Vagina (tissue), 2 donors: Measurements from ENCODE around the gene SLC6A1. TPM values are rescaled to one million over a fixed set of nuclear protein-coding genes. Genes with fewer than 3 reads are reported as not detected.

ENCODE experiments used
- DNase-seq, 2 donors: peaks; one replicate each; pipeline ENCODE4 v3.0.0-alpha.2; 2017; ENCODE audit errors: extremely low spot score in 2 of 2
- H3K27ac ChIP-seq: fragments of 200-600 bp; sonication (generic); one replicate; pipeline ENCODE4 v1.5.1; 2019
- H3K27me3 ChIP-seq: fragments of 200-600 bp; sonication (generic); one replicate; pipeline ENCODE4 v1.5.1; 2019
- H3K36me3 ChIP-seq, 2 donors: fragments of 200-600 bp; sonication (generic); one replicate each; pipeline ENCODE4 v1.5.1; 2017 to 2019
- H3K4me1 ChIP-seq: fragments of 200-600 bp; sonication (generic); one replicate; pipeline ENCODE4 v1.5.1; 2019
- H3K4me3 ChIP-seq, 2 donors: fragments of 200-600 bp; sonication (generic); 1 replicate in 1 of 2; 2 replicates in 1 of 2; pipeline ENCODE4 v1.5.1; 2016 to 2019
- H3K9me3 ChIP-seq: fragments of 200-600 bp; sonication (generic); one replicate; pipeline ENCODE4 v1.5.1; 2019
- POLR2A ChIP-seq, 2 donors: fragments of 450-650 bp; IDR thresholded peaks; one replicate each; pipeline ENCODE4 v1.6.1; 2017; ENCODE audit warnings: antibody characterized with exemption in 2 of 2, mild to moderate bottlenecking in 2 of 2, moderate library complexity in 2 of 2
- POLR2AphosphoS5 ChIP-seq, 2 donors: sonication (generic); formaldehyde crosslinking; IDR thresholded peaks; one replicate each; pipeline ENCODE4 v1.9.0; 2017; ENCODE audit warnings: antibody characterized with exemption in 2 of 2, mild to moderate bottlenecking in 2 of 2, low read depth in 1 of 2; ENCODE audit not compliant: insufficient read depth in 1 of 2
- intact Hi-C: fragments of 100-400 bp; cut with DNase I; formaldehyde crosslinking; loops from one replicate; pipeline ENCODE4 v1.15.1; 2023
- total RNA-seq: library from RNA; depleted of rRNA; stranded (reverse); fragments of >200 nt; gene quantifications from one replicate; pipeline ENCODE4 v1.2.3, GENCODE V29; 2016
- TF ChIP-seq, protein P1 (sequence below), 3 experiments: fragments of 450-650 bp in 2 of 3; fragments of 200-600 bp in 1 of 3; sonication (generic) in 1 of 3; IDR thresholded peaks; one replicate each; pipeline ENCODE4 v1.5.1; 2017 to 2019; ENCODE audit warnings: antibody characterized with exemption in 3 of 3, mild to moderate bottlenecking in 2 of 3, moderate library complexity in 2 of 3

SLC6A1 gene
- total RNA-seq, 1 donor from 2014 or later, result 2.0 TPM

DNA sequence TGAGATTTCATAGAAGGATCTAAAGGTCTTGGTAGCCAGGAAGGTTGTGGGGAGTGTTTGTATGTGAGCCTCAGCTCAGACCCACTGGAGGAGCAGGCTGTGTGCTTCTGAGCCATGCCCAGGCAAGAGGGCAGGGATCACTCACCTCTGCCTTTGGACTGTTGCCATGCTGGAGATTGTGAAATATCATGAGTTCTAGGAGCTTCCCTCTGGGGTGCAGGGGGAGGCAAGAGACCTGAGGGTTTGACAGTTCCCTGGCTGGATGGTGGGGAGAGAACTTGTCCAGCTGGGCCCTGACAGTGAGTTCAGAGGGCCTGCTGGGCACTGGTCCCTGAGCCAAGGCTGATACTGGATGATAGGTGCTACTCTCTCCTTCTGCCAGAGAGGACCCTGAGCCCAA is 6.0 kb downstream of the SLC6A1 start:
- Histone ChIP-seq H3K9me3 (no peaks in the 10 kb centered on the region), H3K4me3 (no peak overlapping the region), H3K27me3 (no peaks in the 10 kb centered on the region), H3K4me1 (peaks cover 4% of the 10 kb centered on the region), H3K27ac (no peak overlapping the region), H3K36me3 (no peaks in the 10 kb centered on the region)
- TF ChIP-seq POLR2AphosphoS5 (IDR thresholded peaks at IDR 0.05; ENCODE audit: insufficient read depth in 1 of 2, low read depth in 1 of 2) (no peak), POLR2A (IDR thresholded peaks at IDR 0.05) (no peak)
- intact Hi-C loops, result loop anchor here (5.0 kb wide), 1 partner anchor 1856 kb away; no protein-coding TSS in a partner anchor
- no peak for DNase-seq

DNA sequence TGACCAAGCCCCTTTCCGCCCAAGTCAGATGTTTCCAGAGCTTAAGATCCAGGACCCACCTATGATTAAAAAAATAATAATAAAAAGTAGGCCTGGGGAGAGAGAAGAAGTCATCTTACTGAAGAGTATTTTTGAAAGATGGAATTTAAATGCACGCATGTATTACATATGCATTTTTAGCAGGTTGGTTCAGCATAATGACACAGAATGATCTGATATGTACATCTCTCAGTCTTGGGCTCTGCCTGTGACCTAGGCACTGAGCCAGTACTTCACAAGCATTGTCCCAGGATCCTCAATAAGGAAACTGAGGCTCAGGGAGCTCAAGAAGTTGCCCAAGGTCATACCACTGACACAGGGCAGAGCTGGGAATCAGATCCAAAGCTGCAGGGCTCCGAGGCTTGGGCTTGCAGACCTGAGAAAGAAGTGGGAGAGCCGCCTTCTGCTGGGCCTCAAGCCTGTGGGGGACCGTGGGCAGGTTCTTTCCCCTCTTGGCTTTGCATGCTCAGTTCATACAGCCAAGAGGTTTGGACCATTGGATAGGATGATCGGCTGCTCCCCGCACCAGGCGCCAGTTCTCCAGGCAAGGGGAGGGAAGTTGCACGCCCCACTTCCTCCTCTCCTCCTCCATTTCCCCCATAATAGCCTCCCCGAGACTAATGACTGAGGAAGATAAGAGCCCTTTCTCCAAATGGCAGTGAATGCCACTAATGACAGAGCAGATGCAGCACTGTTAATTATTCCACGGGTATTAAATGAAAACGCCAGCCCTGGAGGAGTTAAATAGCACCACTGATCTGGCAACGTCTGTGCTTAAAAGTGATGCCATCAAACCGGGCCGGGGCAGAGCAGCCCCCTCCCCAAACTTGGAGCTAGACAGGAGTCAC is 6.9 kb downstream of the SLC6A1 start:
- no peaks in the 10 kb centered on the region for H3K4me1 ChIP-seq
- DNase-seq, result no peak
- H3K36me3 ChIP-seq, result no peaks in the 10 kb centered on the region
- no peaks in the 10 kb centered on the region for H3K27me3 ChIP-seq
- H3K27ac ChIP-seq, result no peak overlapping the region
- TF ChIP-seq POLR2AphosphoS5 (IDR thresholded peaks at IDR 0.05; ENCODE audit: insufficient read depth in 1 of 2, low read depth in 1 of 2), result no peak
- no peaks in the 10 kb centered on the region for H3K9me3 ChIP-seq
- H3K4me3 ChIP-seq, result no peak overlapping the region
- intact Hi-C loops, result loop anchor here (5.0 kb wide), 1 partner anchor 1857 kb away; no protein-coding TSS in a partner anchor

DNA sequence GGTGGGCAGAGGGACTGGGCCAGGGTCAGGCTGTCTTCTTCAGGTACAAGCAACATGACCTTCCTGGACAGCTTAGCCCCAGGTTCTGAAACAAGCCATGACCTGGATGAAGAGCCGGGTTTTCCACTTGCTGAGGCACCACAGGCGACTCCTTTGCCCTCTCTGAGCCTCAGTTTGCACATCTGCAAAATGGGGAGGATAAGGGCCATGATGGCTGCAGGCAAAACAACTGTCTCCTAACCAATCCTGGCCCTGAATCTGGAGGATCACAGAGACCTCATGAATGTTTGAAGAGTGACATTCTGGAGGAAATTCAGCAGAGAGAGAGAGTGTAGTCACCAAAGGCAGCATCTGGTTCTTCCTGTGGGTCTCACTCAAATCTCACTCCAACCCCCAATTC is 8.0 kb downstream of the SLC6A1 start:
- no peaks in the 10 kb centered on the region for H3K36me3 ChIP-seq
- no peaks in the 10 kb centered on the region for H3K4me1 ChIP-seq
- H3K27me3 ChIP-seq, result no peaks in the 10 kb centered on the region
- no peak for DNase-seq
- H3K27ac ChIP-seq, result no peak overlapping the region
- H3K9me3 ChIP-seq, result no peaks in the 10 kb centered on the region
- TF ChIP-seq POLR2AphosphoS5 (IDR thresholded peaks at IDR 0.05; ENCODE audit: insufficient read depth in 1 of 2, low read depth in 1 of 2), result no peak
- TF ChIP-seq, protein P1, sequence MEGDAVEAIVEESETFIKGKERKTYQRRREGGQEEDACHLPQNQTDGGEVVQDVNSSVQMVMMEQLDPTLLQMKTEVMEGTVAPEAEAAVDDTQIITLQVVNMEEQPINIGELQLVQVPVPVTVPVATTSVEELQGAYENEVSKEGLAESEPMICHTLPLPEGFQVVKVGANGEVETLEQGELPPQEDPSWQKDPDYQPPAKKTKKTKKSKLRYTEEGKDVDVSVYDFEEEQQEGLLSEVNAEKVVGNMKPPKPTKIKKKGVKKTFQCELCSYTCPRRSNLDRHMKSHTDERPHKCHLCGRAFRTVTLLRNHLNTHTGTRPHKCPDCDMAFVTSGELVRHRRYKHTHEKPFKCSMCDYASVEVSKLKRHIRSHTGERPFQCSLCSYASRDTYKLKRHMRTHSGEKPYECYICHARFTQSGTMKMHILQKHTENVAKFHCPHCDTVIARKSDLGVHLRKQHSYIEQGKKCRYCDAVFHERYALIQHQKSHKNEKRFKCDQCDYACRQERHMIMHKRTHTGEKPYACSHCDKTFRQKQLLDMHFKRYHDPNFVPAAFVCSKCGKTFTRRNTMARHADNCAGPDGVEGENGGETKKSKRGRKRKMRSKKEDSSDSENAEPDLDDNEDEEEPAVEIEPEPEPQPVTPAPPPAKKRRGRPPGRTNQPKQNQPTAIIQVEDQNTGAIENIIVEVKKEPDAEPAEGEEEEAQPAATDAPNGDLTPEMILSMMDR (IDR thresholded peaks at IDR 0.05), result no peak
- no peak for TF ChIP-seq POLR2A (IDR thresholded peaks at IDR 0.05)
- intact Hi-C loops, result no loop called here
- H3K4me3 ChIP-seq, result no peak overlapping the region

DNA sequence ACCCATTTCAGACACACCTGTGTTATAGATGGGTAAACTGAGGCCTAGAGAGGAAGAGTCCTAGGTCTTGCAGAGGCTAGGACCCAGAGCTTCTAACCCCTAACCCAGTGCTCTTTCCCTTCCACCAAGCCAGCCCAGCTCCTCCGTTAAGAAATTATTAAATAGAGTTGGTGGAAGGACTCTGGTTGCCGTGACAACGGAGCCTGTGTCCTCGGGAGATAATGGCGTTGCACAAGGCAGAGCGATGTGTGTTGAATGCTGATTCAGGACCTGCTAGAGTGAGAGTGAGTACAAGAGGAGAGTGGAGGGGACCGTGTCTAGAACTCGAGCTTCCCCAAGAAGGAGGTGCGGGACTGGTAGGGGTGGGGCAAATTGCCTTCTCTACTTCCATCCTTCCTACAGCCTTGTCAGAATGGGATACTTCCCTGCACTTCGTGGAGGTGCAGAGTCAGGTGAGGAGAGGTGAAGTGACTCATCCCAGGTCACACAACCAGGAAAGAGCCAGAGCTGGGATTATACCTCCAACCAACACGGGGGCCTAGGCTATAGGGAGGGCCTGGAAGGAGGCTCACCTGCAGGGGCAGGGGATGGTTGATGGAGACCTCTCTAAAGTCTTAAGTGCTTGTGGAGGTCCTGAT is 8.6 kb downstream of the SLC6A1 start:
- TF ChIP-seq, protein P1 (IDR thresholded peaks at IDR 0.05), result no peak
- no peak for TF ChIP-seq POLR2A (IDR thresholded peaks at IDR 0.05)
- no peak for TF ChIP-seq POLR2AphosphoS5 (IDR thresholded peaks at IDR 0.05; ENCODE audit: insufficient read depth in 1 of 2, low read depth in 1 of 2)
- no peak overlapping the region for H3K27ac ChIP-seq
- H3K4me1 ChIP-seq, result no peaks in the 10 kb centered on the region
- no peaks in the 10 kb centered on the region for H3K36me3 ChIP-seq
- DNase-seq, result no peak
- no peaks in the 10 kb centered on the region for H3K9me3 ChIP-seq
- no peak overlapping the region for H3K4me3 ChIP-seq
- intact Hi-C loops, result no loop called here
- no peaks in the 10 kb centered on the region for H3K27me3 ChIP-seq

DNA sequence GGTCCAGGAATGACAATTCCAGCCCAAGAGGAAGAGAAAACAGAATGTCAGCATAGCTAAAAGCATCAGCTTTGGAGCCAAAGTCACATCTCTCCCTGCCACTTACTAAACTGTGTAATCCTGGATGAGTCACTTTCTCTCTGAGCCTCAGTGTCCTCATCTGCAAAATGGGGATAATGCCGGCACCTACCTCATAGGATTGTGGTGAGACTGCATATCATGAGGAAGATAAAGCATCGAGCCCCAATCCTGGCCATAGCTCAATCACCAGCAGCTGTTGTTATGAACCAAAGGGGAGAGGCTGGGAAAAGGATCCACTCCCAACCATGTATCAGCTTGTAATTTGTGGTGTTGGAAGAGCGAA is 9.1 kb downstream of the SLC6A1 start:
- Histone ChIP-seq H3K9me3 (no peaks in the 10 kb centered on the region), H3K4me3 (no peak overlapping the region), H3K36me3 (no peaks in the 10 kb centered on the region), H3K4me1 (no peaks in the 10 kb centered on the region), H3K27me3 (no peaks in the 10 kb centered on the region), H3K27ac (no peak overlapping the region)
- TF ChIP-seq, protein P1 (IDR thresholded peaks at IDR 0.05), result no peak
- TF ChIP-seq POLR2A (IDR thresholded peaks at IDR 0.05) (no peak), POLR2AphosphoS5 (IDR thresholded peaks at IDR 0.05; ENCODE audit: insufficient read depth in 1 of 2, low read depth in 1 of 2) (no peak)
- intact Hi-C loops, result no loop called here
- no peak for DNase-seq
